HUES48 (cell line): Measurements from ENCODE around the gene FASLG.

Source experiments
- H3K27ac ChIP-seq: one replicate; pipeline ENCODE4 v1.7.0; 2013; ENCODE audit warnings: low read depth, low read length, inconsistent platforms
- H3K27me3 ChIP-seq: 2 replicates; pipeline ENCODE4 v1.6.1; 2013; ENCODE audit warnings: mild to moderate bottlenecking, low read length; ENCODE audit not compliant: control insufficient read depth, insufficient read depth
- H3K36me3 ChIP-seq: 2 replicates; pipeline ENCODE4 v1.6.1; 2013; ENCODE audit warnings: low read length; ENCODE audit not compliant: control insufficient read depth, insufficient read depth
- H3K4me1 ChIP-seq: 2 replicates; pipeline ENCODE4 v1.6.1; 2013; ENCODE audit warnings: mild to moderate bottlenecking, low read length; ENCODE audit not compliant: control insufficient read depth, insufficient read depth
- H3K4me3 ChIP-seq: 2 replicates; pipeline ENCODE4 v1.5.1; 2013; ENCODE audit warnings: mild to moderate bottlenecking, low read depth, low read length
- H3K9ac ChIP-seq: 2 replicates; pipeline ENCODE4 v1.6.1; 2013; ENCODE audit warnings: mild to moderate bottlenecking, low read depth, low read length, moderate library complexity
- H3K9me3 ChIP-seq: 2 replicates; pipeline ENCODE4 v1.6.1; 2013; ENCODE audit warnings: low read length; ENCODE audit not compliant: control insufficient read depth, insufficient read depth

The FASLG gene

DNA sequence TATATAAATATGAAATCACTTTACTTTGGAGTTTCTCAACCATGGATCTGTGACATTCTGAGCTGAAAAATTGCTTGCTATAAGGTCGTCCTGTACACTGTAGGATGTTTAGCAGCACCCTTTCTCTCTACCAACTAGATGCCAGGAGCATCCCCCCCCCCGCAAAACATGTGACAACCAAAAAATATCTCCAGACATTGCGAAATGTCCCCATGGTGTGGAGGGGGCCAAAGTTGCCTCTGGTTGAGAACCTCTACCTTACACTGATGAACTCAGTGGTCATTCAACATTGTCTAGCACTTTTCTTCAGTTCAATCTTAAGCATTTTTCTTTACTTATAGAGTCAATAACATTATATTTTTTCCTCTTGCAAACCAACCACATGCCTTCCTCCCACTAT is 9.2 kb downstream of the FASLG start:
- Histone ChIP-seq H3K27me3 (no peaks in the 10 kb centered on the region), H3K36me3 (no peaks in the 10 kb centered on the region), H3K9me3 (no peaks in the 10 kb centered on the region), H3K27ac (no peak overlapping the region), H3K4me1 (no peaks in the 10 kb centered on the region), H3K9ac (no peak overlapping the region), H3K4me3 (no peak overlapping the region)

DNA sequence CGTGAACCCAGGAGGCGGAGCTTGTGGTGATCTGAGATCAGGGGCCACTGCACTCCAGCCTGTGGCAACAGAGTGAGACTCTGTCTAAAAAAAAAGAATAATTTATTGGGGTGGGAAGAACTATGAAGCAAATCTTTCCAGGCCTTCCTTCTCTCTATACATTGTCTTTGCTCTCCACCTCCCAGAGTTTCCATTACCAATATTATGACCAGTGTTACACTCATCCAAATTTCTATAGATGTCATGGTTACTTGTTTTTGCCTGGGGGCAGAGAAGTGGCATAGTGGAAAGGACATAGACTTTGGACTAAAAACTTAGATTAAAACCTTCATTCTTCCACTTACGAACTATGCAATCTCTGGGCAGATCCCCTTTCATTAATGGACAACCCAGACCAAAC is 10.1 kb downstream of the FASLG start:
- Histone ChIP-seq H3K9me3 (no peaks in the 10 kb centered on the region), H3K27ac (no peak overlapping the region), H3K36me3 (no peaks in the 10 kb centered on the region), H3K9ac (no peak overlapping the region), H3K4me3 (no peak overlapping the region), H3K27me3 (no peaks in the 10 kb centered on the region), H3K4me1 (no peaks in the 10 kb centered on the region)

DNA sequence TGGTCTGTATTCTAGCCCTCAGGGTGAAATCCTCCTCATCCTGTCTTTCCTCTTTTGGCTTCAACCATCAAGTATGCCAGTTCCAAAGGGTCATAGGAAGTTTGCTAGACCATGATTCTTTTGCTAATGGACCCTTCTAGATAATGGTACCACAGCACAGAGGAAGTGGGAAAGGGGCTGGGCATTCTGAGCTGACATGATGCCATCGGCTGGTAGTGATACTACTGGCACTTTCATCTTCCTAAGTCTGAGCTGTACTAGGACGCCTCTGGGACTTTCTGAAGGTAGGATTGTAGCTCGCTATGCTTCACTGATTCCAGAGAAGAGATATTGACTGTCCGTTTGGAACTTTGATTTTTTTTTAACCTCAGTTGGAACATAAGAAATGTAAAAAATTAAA is 11.4 kb downstream of the FASLG start:
- H3K9me3 ChIP-seq = no peaks in the 10 kb centered on the region
- no peak overlapping the region for H3K4me3 ChIP-seq
- no peaks in the 10 kb centered on the region for H3K27me3 ChIP-seq
- H3K27ac ChIP-seq = no peak overlapping the region
- no peak overlapping the region for H3K9ac ChIP-seq
- no peaks in the 10 kb centered on the region for H3K36me3 ChIP-seq
- H3K4me1 ChIP-seq = no peaks in the 10 kb centered on the region

- Histone ChIP-seq H3K4me3 (no peak overlapping the region), H3K4me1 (no peaks in the 10 kb centered on the region), H3K27me3 (no peaks in the 10 kb centered on the region), H3K27ac (no peak overlapping the region), H3K9ac (no peak overlapping the region), H3K9me3 (no peaks in the 10 kb centered on the region), H3K36me3 (no peaks in the 10 kb centered on the region)
Measured at GRCh38 chr1:172670791-172671190, 11.9 kb downstream of the FASLG start.

- Histone ChIP-seq H3K36me3 (no peaks in the 10 kb centered on the region), H3K9ac (no peak overlapping the region), H3K9me3 (no peaks in the 10 kb centered on the region), H3K27me3 (no peaks in the 10 kb centered on the region), H3K4me1 (no peaks in the 10 kb centered on the region), H3K27ac (no peak overlapping the region), H3K4me3 (no peak overlapping the region)
Measured at GRCh38 chr1:172671591-172671990, 12.7 kb downstream of the FASLG start.

DNA sequence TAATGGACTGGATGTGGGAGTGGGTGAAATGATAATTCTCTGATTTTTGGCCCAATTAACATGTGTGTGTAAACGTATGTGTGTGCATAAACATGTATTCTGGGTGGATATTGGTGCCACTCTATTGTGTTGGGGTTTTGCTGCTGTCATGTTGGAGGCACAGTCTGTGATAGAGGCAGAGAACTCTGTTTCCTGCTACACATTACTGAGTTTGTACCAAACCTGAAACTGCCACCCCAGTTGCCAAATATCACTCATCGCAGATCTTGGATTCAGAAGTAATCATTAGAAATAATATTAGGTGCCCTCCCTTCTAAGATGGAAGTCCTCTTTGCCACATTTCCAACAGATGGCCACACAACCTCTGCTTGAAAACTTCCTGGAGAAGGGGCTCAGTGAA is 13.8 kb downstream of the FASLG start:
- Histone ChIP-seq H3K36me3 (no peaks in the 10 kb centered on the region), H3K9ac (no peak overlapping the region), H3K9me3 (no peaks in the 10 kb centered on the region), H3K4me1 (peaks cover 9% of the 10 kb centered on the region), H3K4me3 (no peak overlapping the region), H3K27ac (no peak overlapping the region), H3K27me3 (no peaks in the 10 kb centered on the region)

DNA sequence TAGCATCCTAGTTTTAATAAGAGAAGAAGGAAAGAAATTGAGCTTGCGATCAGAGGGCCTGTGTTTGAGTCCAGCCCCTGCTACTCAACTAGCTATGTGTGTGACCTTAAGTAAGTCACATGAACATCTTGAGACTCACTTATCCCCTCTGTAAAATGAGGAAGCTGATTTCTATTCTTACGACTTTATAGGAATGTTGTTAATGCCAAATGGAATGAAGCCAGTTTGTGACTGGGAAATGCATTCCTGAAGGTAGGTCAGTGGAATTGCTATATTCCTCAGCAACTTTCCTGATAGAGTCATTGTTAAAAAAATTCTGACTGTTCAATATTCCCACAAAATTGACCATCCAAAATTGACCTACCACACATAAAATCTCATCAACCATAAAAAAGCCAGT is 14.9 kb downstream of the FASLG start:
- Histone ChIP-seq H3K4me3 (no peak overlapping the region), H3K27me3 (no peaks in the 10 kb centered on the region), H3K9me3 (no peaks in the 10 kb centered on the region), H3K9ac (no peak overlapping the region), H3K4me1 (peaks cover 11% of the 10 kb centered on the region), H3K36me3 (no peaks in the 10 kb centered on the region), H3K27ac (no peak overlapping the region)

- Histone ChIP-seq H3K27me3 (no peaks in the 10 kb centered on the region), H3K9me3 (no peaks in the 10 kb centered on the region), H3K27ac (no peak overlapping the region), H3K4me3 (no peak overlapping the region), H3K9ac (no peak overlapping the region), H3K4me1 (peaks cover 11% of the 10 kb centered on the region), H3K36me3 (no peaks in the 10 kb centered on the region)
Measured at GRCh38 chr1:172674831-172675613, 16.1 kb downstream of the FASLG start.

- Histone ChIP-seq H3K9ac (no peak overlapping the region), H3K27ac (no peak overlapping the region)
Measured at GRCh38 chr1:172679000-172679772, 20.3 kb downstream of the FASLG start.

GRCh38 chr1:172680244-172680643 is 21.3 kb downstream of the FASLG start:
- H3K9ac ChIP-seq = no peak overlapping the region
- no peak overlapping the region for H3K4me3 ChIP-seq
- no peaks in the 10 kb centered on the region for H3K36me3 ChIP-seq
- no peaks in the 10 kb centered on the region for H3K27me3 ChIP-seq
- H3K27ac ChIP-seq = no peak overlapping the region
- H3K4me1 ChIP-seq = peaks cover 19% of the 10 kb centered on the region
- no peaks in the 10 kb centered on the region for H3K9me3 ChIP-seq

More at GRCh38 chr1:172679000-172679772, 20.3 kb downstream of the FASLG start:
- peaks cover 19% of the 10 kb centered on the region for H3K4me1 ChIP-seq
- H3K4me3 ChIP-seq = no peak overlapping the region
- H3K36me3 ChIP-seq = no peaks in the 10 kb centered on the region
- no peaks in the 10 kb centered on the region for H3K27me3 ChIP-seq
- H3K9me3 ChIP-seq = no peaks in the 10 kb centered on the region

DNA sequence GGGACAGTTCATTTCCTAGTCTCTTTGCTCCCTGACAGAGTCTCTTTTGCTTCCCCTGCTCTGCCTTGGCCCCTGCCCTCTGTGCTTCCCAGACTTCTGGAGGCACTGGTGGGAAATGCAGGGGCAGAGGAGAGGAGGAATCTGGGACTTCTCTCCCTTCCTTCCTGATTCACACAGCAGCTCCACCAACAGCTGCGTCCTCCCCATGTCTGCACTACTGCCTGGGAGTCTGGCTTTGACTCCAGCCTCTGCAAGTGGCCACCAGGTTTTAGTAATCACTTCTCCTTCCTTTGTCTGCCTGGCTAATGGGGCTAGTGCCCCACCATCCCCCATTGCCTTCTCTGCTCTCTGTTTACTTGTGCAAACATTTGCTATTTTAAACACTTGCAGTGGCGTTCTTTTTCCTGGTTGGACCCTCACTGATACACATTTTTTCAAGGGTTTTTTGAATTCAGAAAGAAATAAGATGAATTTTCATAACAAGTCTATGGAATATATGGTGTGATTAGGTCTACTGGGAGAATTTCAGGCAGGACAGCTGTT is 21.9 kb downstream of the FASLG start:
- Histone ChIP-seq H3K4me3 (no peak overlapping the region), H3K27me3 (no peaks in the 10 kb centered on the region)

More for the DNA sequence above, 21.9 kb downstream of the FASLG start:
- H3K9ac ChIP-seq = no peak overlapping the region
- no peaks in the 10 kb centered on the region for H3K9me3 ChIP-seq
- H3K4me1 ChIP-seq = peaks cover 19% of the 10 kb centered on the region
- H3K36me3 ChIP-seq = no peaks in the 10 kb centered on the region
- no peak overlapping the region for H3K27ac ChIP-seq
